DOHH2 (cell line): ENCODE measurements around the gene SPACA1.

Experiments used
- H3F3A ChIP-seq: fragments of 200-600 bp; sonication (generic), shearing (Covaris generic); 2 replicates; pipeline ENCODE4 v1.6.0; 2016; ENCODE audit warnings: antibody characterized with exemption, mild to moderate bottlenecking; ENCODE audit not compliant: control insufficient read depth, insufficient read depth
- H3K27ac ChIP-seq: fragments of 200-600 bp; sonication (generic); 2 replicates; pipeline ENCODE4 v1.5.1; 2014; ENCODE audit warnings: low read depth, mild to moderate bottlenecking, low read length, moderate library complexity
- H3K27me3 ChIP-seq: fragments of 200-600 bp; sonication (generic); 2 replicates; pipeline ENCODE4 v1.6.1; 2014; ENCODE audit warnings: mild to moderate bottlenecking, low read length, mixed read lengths; ENCODE audit not compliant: control insufficient read depth
- H3K36me3 ChIP-seq: fragments of 200-600 bp; sonication (generic); 2 replicates; pipeline ENCODE4 v1.6.1; 2014; ENCODE audit warnings: mild to moderate bottlenecking, low read length, moderate library complexity, mixed read lengths; ENCODE audit not compliant: control insufficient read depth
- H3K4me1 ChIP-seq: fragments of 200-600 bp; sonication (generic); 2 replicates; pipeline ENCODE4 v1.6.1; 2014; ENCODE audit warnings: mild to moderate bottlenecking, low read length, mixed read lengths; ENCODE audit not compliant: control insufficient read depth
- H3K4me2 ChIP-seq: fragments of 200-600 bp; sonication (generic); 2 replicates; pipeline ENCODE4 v1.6.0; 2014; ENCODE audit warnings: mild to moderate bottlenecking, low read length, moderate library complexity
- H3K4me3 ChIP-seq: fragments of 200-600 bp; sonication (generic); 2 replicates; pipeline ENCODE4 v1.5.1; 2014; ENCODE audit warnings: mild to moderate bottlenecking, low read length, mixed read lengths
- H3K79me2 ChIP-seq: fragments of 200-600 bp; sonication (generic); 2 replicates; pipeline ENCODE4 v1.6.1; 2014; ENCODE audit warnings: mild to moderate bottlenecking, low read length, mixed read lengths; ENCODE audit not compliant: control insufficient read depth
- H3K9me2 ChIP-seq: fragments of 200-600 bp; sonication (generic); replicated peaks from 2 replicates; pipeline ENCODE4 v1.6.1; 2014; ENCODE audit warnings: mild to moderate bottlenecking, low read length, mixed read lengths; ENCODE audit not compliant: control insufficient read depth
- H3K9me3 ChIP-seq: fragments of 200-600 bp; sonication (generic); 2 replicates; pipeline ENCODE4 v1.6.1; 2014; ENCODE audit warnings: antibody characterized with exemption, low read length, mixed read lengths; ENCODE audit not compliant: control insufficient read depth, insufficient read depth
- H4K20me1 ChIP-seq: fragments of 200-600 bp; sonication (generic); 2 replicates; pipeline ENCODE4 v1.6.0; 2014; ENCODE audit warnings: low read depth, mild to moderate bottlenecking, antibody characterized with exemption, low read length, moderate library complexity; ENCODE audit not compliant: control insufficient read depth, insufficient read depth
- EZH2phosphoT487 ChIP-seq: fragments of 200-600 bp; sonication (generic); IDR thresholded peaks from 2 replicates; pipeline ENCODE4 v1.6.1; 2017; ENCODE audit warnings: borderline replicate concordance, mild to moderate bottlenecking, antibody characterized with exemption, low read length, moderate library complexity, mixed read lengths
- TF ChIP-seq, protein P1 (sequence below): fragments of 200-600 bp; sonication (generic); IDR thresholded peaks from one replicate; pipeline ENCODE4 v1.5.1; 2014; ENCODE audit warnings: antibody characterized with exemption, mild to moderate bottlenecking, low read depth, low read length; ENCODE audit not compliant: poor library complexity, severe bottlenecking

Gene SPACA1

DNA sequence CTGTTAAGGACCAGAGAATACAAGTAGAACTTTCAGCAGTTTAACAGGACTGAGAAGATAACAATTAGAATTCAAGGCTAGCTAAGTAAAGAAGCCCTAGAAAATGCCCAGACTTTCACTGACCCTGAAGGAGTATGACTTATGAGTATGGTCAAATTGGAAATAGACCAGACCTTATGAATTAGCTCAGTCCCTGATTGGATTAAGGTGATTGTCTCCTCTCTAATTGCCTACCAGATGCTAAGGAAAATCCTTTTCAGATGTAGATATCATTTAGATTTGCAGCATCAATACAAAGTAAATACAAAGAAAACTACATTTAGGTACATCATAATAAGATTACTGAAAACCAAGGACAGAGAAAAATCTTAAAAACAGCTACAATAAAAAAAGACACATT, 59.6 kb downstream of the SPACA1 start:
- no peaks in the 10 kb centered on the region for H3F3A ChIP-seq
- no peaks in the 10 kb centered on the region for H3K9me2 ChIP-seq
- no peaks in the 10 kb centered on the region for H3K36me3 ChIP-seq
- H3K4me3 ChIP-seq, result no peak overlapping the region
- H3K27ac ChIP-seq, result no peak overlapping the region
- H3K4me2 ChIP-seq, result no peak overlapping the region
- H3K4me1 ChIP-seq, result no peaks in the 10 kb centered on the region
- H4K20me1 ChIP-seq, result no peaks in the 10 kb centered on the region
- no peaks in the 10 kb centered on the region for H3K9me3 ChIP-seq
- no peak for TF ChIP-seq EZH2phosphoT487
- TF ChIP-seq, protein P1, sequence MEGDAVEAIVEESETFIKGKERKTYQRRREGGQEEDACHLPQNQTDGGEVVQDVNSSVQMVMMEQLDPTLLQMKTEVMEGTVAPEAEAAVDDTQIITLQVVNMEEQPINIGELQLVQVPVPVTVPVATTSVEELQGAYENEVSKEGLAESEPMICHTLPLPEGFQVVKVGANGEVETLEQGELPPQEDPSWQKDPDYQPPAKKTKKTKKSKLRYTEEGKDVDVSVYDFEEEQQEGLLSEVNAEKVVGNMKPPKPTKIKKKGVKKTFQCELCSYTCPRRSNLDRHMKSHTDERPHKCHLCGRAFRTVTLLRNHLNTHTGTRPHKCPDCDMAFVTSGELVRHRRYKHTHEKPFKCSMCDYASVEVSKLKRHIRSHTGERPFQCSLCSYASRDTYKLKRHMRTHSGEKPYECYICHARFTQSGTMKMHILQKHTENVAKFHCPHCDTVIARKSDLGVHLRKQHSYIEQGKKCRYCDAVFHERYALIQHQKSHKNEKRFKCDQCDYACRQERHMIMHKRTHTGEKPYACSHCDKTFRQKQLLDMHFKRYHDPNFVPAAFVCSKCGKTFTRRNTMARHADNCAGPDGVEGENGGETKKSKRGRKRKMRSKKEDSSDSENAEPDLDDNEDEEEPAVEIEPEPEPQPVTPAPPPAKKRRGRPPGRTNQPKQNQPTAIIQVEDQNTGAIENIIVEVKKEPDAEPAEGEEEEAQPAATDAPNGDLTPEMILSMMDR, result no peak
- no peaks in the 10 kb centered on the region for H3K79me2 ChIP-seq
- no peaks in the 10 kb centered on the region for H3K27me3 ChIP-seq

DNA sequence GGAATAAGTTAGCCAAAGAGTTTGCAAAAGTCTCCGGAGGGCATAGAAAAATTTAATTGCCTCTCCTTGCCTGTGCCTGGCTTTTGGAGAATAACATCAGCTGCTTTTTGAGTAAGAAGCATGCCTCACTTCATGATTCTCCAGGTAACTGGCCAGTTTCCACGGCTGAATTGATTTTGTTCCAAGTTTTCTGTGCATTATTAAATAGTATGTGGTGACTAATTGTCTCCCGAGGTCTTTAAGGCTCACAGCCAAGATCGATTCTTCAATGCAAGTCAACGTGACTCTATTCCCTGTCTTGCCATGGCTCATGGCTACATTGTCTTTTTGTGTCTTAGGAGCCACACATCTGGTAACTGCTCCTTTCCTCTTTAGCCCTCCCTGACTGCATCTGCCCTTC, 64.3 kb downstream of the SPACA1 start:
- Histone ChIP-seq H3K27ac (no peak overlapping the region), H3K9me2 (no peaks in the 10 kb centered on the region), H3K27me3 (no peaks in the 10 kb centered on the region), H3K79me2 (no peaks in the 10 kb centered on the region), H3K9me3 (no peaks in the 10 kb centered on the region), H4K20me1 (no peaks in the 10 kb centered on the region), H3F3A (no peaks in the 10 kb centered on the region), H3K4me3 (no peak overlapping the region), H3K4me2 (no peak overlapping the region), H3K4me1 (peaks cover 26% of the 10 kb centered on the region), H3K36me3 (no peaks in the 10 kb centered on the region)
- TF ChIP-seq, protein P1, result no peak
- TF ChIP-seq EZH2phosphoT487, result no peak

DNA sequence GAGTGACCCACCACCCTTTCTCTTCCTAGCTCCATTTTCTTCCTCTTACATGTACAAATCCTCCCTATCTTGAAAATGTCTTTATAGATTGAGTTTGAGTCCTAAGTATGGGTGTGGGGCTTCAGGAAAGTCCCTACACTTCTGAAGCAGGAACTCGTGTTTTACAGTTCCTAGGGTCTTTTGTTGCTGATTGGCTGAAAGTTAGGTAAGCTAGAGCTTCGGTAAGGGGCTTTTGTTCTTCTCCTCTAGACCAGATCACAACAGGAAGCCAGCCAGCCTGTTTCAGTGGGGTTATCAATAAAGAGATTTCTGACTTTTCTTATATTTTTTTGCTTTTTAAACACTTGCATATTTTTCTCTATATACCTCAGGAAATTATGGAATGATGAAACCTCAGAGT, 67.2 kb downstream of the SPACA1 start:
- Histone ChIP-seq H4K20me1 (no peaks in the 10 kb centered on the region), H3K79me2 (no peaks in the 10 kb centered on the region), H3K27me3 (no peaks in the 10 kb centered on the region), H3K4me3 (peak overlapping the region; percentile 4; the same call in 1 of the 2 replicates), H3K36me3 (no peaks in the 10 kb centered on the region), H3K4me1 (peaks cover 26% of the 10 kb centered on the region), H3K27ac (no peak overlapping the region), H3K9me3 (no peaks in the 10 kb centered on the region), H3F3A (no peaks in the 10 kb centered on the region), H3K9me2 (no peaks in the 10 kb centered on the region), H3K4me2 (peak overlapping the region; percentile 27)
- TF ChIP-seq, protein P1, result no peak
- TF ChIP-seq EZH2phosphoT487, result no peak

DNA sequence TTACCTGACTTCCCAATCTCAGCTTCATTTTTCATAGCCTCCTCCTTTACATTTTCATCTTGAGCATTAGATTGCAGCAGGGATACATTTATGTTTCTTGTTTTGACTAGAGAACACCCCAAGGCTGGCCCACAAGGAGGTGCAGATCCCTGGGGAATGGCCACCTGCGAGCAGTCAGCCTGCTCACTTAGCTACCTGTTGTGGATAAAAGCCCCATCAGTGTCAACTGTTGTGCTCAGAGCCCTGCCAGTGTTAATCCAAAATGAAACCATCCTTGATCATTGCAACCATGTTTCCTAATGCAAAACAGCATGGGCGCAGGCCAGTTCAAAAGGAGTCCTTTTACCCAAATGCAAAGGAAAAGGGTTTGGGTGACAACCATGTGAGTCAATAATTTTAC, 67.7 kb downstream of the SPACA1 start:
- Histone ChIP-seq H3K27ac (no peak overlapping the region), H3F3A (no peaks in the 10 kb centered on the region), H3K4me3 (peak overlapping the region; percentile 4; the same call in 1 of the 2 replicates), H4K20me1 (no peaks in the 10 kb centered on the region), H3K36me3 (no peaks in the 10 kb centered on the region), H3K9me2 (no peaks in the 10 kb centered on the region), H3K4me2 (peak overlapping the region; percentile 27), H3K9me3 (no peaks in the 10 kb centered on the region), H3K4me1 (peaks cover 26% of the 10 kb centered on the region), H3K27me3 (no peaks in the 10 kb centered on the region), H3K79me2 (no peaks in the 10 kb centered on the region)
- TF ChIP-seq, protein P1, result no peak
- TF ChIP-seq EZH2phosphoT487, result no peak
